Suprapubic skin (tissue), 3 donors: ENCODE measurements around the gene GRIN2A.

Experiments used
- POLR2A ChIP-seq, 2 donors: fragments of 450-650 bp; IDR thresholded peaks; one replicate each; pipeline ENCODE4 v1.6.1; 2017; ENCODE audit warnings: antibody characterized with exemption in 2 of 2, mild to moderate bottlenecking in 2 of 2, moderate library complexity in 2 of 2
- TF ChIP-seq, protein P1 (sequence below), 2 donors: fragments of 200-600 bp in 1 of 2; fragments of 450-650 bp in 1 of 2; sonication (generic) in 1 of 2; IDR thresholded peaks; one replicate each; pipeline ENCODE4 v1.5.1; 2016 to 2019; ENCODE audit warnings: antibody characterized with exemption in 2 of 2, mild to moderate bottlenecking in 1 of 2, moderate library complexity in 1 of 2

DNA sequence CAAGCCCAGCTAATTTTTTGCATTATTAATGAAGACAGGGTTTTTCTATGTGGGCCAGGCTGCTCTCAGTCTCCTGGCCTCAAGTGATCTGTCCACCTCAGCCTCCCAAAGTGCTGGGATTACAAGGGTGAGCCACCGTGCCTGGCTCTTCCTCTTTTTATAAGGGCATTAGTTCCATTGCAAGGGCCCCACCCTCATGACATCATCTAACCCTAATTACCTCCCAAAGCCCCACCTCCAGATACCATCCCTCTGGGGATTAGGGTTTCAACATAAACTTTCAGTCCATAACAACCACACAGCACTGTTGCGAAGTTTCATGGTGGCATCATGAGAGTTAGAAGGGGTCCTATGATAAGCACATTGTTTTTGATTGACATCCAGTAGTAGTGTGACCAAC, 277.7 kb downstream of the GRIN2A start:
- TF ChIP-seq, protein P1, sequence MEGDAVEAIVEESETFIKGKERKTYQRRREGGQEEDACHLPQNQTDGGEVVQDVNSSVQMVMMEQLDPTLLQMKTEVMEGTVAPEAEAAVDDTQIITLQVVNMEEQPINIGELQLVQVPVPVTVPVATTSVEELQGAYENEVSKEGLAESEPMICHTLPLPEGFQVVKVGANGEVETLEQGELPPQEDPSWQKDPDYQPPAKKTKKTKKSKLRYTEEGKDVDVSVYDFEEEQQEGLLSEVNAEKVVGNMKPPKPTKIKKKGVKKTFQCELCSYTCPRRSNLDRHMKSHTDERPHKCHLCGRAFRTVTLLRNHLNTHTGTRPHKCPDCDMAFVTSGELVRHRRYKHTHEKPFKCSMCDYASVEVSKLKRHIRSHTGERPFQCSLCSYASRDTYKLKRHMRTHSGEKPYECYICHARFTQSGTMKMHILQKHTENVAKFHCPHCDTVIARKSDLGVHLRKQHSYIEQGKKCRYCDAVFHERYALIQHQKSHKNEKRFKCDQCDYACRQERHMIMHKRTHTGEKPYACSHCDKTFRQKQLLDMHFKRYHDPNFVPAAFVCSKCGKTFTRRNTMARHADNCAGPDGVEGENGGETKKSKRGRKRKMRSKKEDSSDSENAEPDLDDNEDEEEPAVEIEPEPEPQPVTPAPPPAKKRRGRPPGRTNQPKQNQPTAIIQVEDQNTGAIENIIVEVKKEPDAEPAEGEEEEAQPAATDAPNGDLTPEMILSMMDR (IDR thresholded peaks at IDR 0.05), result no peak
- TF ChIP-seq POLR2A (IDR thresholded peaks at IDR 0.05), result no peak
